Right atrium auricular region (tissue), 2 donors: ENCODE measurements around the gene EFCAB11. TPM values are rescaled to one million over a fixed set of nuclear protein-coding genes. Genes with fewer than 3 reads are reported as not detected.
A peak's percentile ranks its signal among the peaks of the same experiment; 100 is the strongest.

Source experiments
- DNase-seq: peaks from one replicate; pipeline ENCODE4 v3.0.0-alpha.2; 2019; ENCODE audit warnings: low spot score
- H3K27ac ChIP-seq, 2 donors: fragments of 200-600 bp; sonication (generic); 1 replicate in 1 of 2; 2 replicates in 1 of 2; pipeline ENCODE4 v1.5.1; 2016 to 2019
- H3K27me3 ChIP-seq, 2 donors: fragments of 200-600 bp; sonication (generic); one replicate each; pipeline versions ENCODE4 v1.5.1 to v1.6.0; 2017 to 2019
- H3K36me3 ChIP-seq: fragments of 200-600 bp; sonication (generic); one replicate; pipeline ENCODE4 v1.5.1; 2016
- H3K4me1 ChIP-seq, 2 donors: fragments of 200-600 bp; sonication (generic); one replicate each; pipeline versions ENCODE4 v1.5.1 to v1.6.0; 2017 to 2019
- H3K4me3 ChIP-seq, 2 donors: fragments of 200-600 bp; sonication (generic); 1 replicate in 1 of 2; 2 replicates in 1 of 2; pipeline ENCODE4 v1.5.1; 2017 to 2019; ENCODE audit warnings: mild to moderate bottlenecking in 1 of 2, moderate library complexity in 1 of 2
- H3K9me3 ChIP-seq, 2 donors: fragments of 200-600 bp; sonication (generic); one replicate each; pipeline ENCODE4 v1.5.1; 2019
- total RNA-seq, 2 donors: library from RNA; depleted of rRNA; stranded (reverse); fragments of >200 nt; gene quantifications; one replicate each; pipeline ENCODE4 v1.1.0, GENCODE V29; 2016
- TF ChIP-seq, protein P1 (sequence below), 2 donors: fragments of 200-600 bp; sonication (generic); IDR thresholded peaks; one replicate each; pipeline ENCODE4 v1.5.1; 2019; ENCODE audit warnings: antibody characterized with exemption in 2 of 2

EFCAB11 gene
- total RNA-seq, 2 donors from 2014 or later: 2.0 to 2.2 TPM

- Histone ChIP-seq H3K4me3 (no peak overlapping the region), H3K27me3 (no peaks in the 10 kb centered on the region), H3K27ac (peak overlapping the region; percentile 69 to 74), H3K4me1 (peaks cover 0 to 11% of the 10 kb centered on the region in 2 donors), H3K36me3 (no peaks in the 10 kb centered on the region), H3K9me3 (no peaks in the 10 kb centered on the region)
- TF ChIP-seq, protein P1, sequence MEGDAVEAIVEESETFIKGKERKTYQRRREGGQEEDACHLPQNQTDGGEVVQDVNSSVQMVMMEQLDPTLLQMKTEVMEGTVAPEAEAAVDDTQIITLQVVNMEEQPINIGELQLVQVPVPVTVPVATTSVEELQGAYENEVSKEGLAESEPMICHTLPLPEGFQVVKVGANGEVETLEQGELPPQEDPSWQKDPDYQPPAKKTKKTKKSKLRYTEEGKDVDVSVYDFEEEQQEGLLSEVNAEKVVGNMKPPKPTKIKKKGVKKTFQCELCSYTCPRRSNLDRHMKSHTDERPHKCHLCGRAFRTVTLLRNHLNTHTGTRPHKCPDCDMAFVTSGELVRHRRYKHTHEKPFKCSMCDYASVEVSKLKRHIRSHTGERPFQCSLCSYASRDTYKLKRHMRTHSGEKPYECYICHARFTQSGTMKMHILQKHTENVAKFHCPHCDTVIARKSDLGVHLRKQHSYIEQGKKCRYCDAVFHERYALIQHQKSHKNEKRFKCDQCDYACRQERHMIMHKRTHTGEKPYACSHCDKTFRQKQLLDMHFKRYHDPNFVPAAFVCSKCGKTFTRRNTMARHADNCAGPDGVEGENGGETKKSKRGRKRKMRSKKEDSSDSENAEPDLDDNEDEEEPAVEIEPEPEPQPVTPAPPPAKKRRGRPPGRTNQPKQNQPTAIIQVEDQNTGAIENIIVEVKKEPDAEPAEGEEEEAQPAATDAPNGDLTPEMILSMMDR (IDR thresholded peaks at IDR 0.05): no peak
- peak; percentile 70 for DNase-seq
Observed at GRCh38 chr14:89792489-89793366, 161.8 kb downstream of the EFCAB11 start.

- no peaks in the 10 kb centered on the region for H3K9me3 ChIP-seq
- H3K36me3 ChIP-seq: no peaks in the 10 kb centered on the region
- no peaks in the 10 kb centered on the region for H3K4me1 ChIP-seq
- DNase-seq: no peak
- TF ChIP-seq, protein P1 (IDR thresholded peaks at IDR 0.05): no peak
- no peak overlapping the region for H3K27ac ChIP-seq
- H3K4me3 ChIP-seq: no peak overlapping the region
- H3K27me3 ChIP-seq: no peaks in the 10 kb centered on the region
Observed at GRCh38 chr14:89787525-89787924, 167.0 kb downstream of the EFCAB11 start.

DNA sequence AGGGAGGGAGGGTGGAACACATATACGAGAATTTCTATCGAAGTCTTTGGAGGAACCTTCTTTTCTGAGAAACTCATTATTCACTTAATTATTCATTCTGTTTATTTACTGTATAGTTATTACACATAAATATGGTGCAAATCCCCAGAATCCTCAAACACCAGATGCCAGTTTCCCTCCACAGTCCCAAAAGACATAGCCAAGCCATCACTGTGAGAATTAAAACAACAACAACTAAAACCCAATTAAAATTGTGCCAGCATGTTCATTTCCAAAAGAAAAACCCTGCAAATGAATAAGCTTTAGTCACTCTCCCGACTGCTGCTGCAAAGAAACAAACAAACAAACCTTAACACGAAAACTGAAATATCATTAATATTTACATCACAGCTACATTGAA, 173.5 kb downstream of the EFCAB11 start:
- Histone ChIP-seq H3K9me3 (no peaks in the 10 kb centered on the region), H3K27me3 (no peaks in the 10 kb centered on the region), H3K27ac (no peak overlapping the region), H3K4me3 (no peak overlapping the region), H3K4me1 (no peaks in the 10 kb centered on the region), H3K36me3 (no peaks in the 10 kb centered on the region)
- DNase-seq: no peak
- TF ChIP-seq, protein P1 (IDR thresholded peaks at IDR 0.05): no peak

GRCh38 chr14:89779707-89780106, 174.8 kb downstream of the EFCAB11 start:
- Histone ChIP-seq H3K36me3 (no peaks in the 10 kb centered on the region), H3K4me3 (no peak overlapping the region), H3K27ac (no peak overlapping the region), H3K9me3 (no peaks in the 10 kb centered on the region), H3K4me1 (no peaks in the 10 kb centered on the region), H3K27me3 (no peaks in the 10 kb centered on the region)
- TF ChIP-seq, protein P1 (IDR thresholded peaks at IDR 0.05): no peak
- DNase-seq: no peak

DNA sequence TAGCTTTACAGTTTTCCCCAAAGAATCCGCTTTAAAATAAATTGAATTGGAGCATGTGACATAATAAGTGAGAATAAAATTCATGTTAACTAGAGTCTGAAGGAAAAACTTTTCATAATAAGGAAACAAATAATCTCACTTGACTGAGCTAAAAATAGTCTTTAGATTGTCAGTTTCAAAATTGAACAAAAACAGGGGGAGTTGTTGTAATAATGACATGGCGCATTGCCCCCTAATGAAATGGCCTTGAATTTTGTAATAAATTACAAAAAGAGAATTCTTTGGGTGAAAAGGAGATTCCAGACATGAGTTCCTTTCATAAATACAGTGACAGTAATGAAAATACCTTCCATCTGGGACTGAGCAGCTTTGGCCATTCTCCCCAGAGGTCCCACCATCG, 178.6 kb downstream of the EFCAB11 start:
- Histone ChIP-seq H3K4me3 (no peak overlapping the region), H3K27me3 (no peaks in the 10 kb centered on the region), H3K36me3 (no peaks in the 10 kb centered on the region), H3K4me1 (no peaks in the 10 kb centered on the region), H3K9me3 (no peaks in the 10 kb centered on the region), H3K27ac (no peak overlapping the region)
- DNase-seq: no peak
- TF ChIP-seq, protein P1 (IDR thresholded peaks at IDR 0.05): no peak
